ENCODE data around the gene C15orf61.

Gene C15orf61

GRCh38 chr15:67571648-67572415, 50.9 kb downstream of the C15orf61 start:
- in situ Hi-C loops (cut with HindIII; ENCODE audit: low pct_ligation_motif_present, low pct_unique_long_range_greater_than_20kb, low sequenced_read_pairs), result no loop called here
- DNase-seq, result no peak

- DNase-seq, result no peak
- in situ Hi-C loops (cut with HindIII; ENCODE audit: low pct_ligation_motif_present, low pct_unique_long_range_greater_than_20kb, low sequenced_read_pairs), result no loop called here
Observed at GRCh38 chr15:67573194-67573593, 52.3 kb downstream of the C15orf61 start.

DNA sequence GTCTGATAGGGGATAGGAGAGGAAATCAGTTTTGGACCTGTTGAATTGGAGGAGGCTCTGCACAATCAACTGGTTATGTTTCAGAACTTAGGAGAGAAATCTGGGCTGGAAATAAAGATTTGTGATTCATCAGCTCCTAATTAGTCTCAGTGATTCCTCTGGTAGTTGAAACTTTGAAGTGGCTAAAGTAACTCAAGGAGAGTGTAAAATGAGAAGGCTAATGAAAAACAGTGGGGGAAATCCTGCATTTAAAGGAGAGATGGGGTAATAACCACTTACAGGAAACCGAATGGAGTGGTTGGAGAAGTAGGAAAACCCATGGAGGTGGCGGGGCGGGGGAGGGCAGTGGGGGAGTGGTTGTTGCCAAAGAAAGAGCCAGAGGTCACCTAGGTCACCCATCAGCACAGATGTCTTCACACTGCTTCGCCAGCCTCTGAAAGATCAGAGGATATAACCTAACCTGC, 54.1 kb downstream of the C15orf61 start:
- DNase-seq, result no peak
- in situ Hi-C loops (cut with HindIII; ENCODE audit: low pct_ligation_motif_present, low pct_unique_long_range_greater_than_20kb, low sequenced_read_pairs), result no loop called here

GRCh38 chr15:67578020-67578600, 57.2 kb downstream of the C15orf61 start:
- in situ Hi-C loops (cut with HindIII; ENCODE audit: low pct_ligation_motif_present, low pct_unique_long_range_greater_than_20kb, low sequenced_read_pairs), result no loop called here

GRCh38 chr15:67579164-67579563, 58.2 kb downstream of the C15orf61 start:
- in situ Hi-C loops (cut with HindIII; ENCODE audit: low pct_ligation_motif_present, low pct_unique_long_range_greater_than_20kb, low sequenced_read_pairs), result no loop called here
- DNase-seq, result no peak

More at GRCh38 chr15:67578020-67578600, 57.2 kb downstream of the C15orf61 start:
- DNase-seq, result no peak
